ENCODE results near the gene SPRED1.

GRCh38 chr15:38376081-38376480 lies 123.4 kb downstream of the SPRED1 start:
- TF ChIP-seq CTCF (IDR thresholded peaks at IDR 0.05) (no peak), POLR2A (IDR thresholded peaks at IDR 0.05) (no peak)
